Frontal cortex (tissue), 4 donors: ENCODE measurements around the gene RPP25. TPM values are rescaled to one million over a fixed set of nuclear protein-coding genes. Genes with fewer than 3 reads are reported as not detected.
"Not testable (repeated sequence)": the region's sequence is repeated elsewhere in the genome, so short reads cannot be mapped to it uniquely, and the experiment has no call there.

Experiments
- DNase-seq, 2 donors: peaks; one replicate each; pipeline ENCODE4 v3.0.0; 2012; ENCODE audit warnings: low spot score in 2 of 2
- FAIRE-seq: peaks from 2 replicates; lab custom pipeline; 2012; peaks lifted over from hg19 to GRCh38; lab: Jason Lieb, UNC
- total RNA-seq: library from RNA; depleted of rRNA; stranded (reverse); fragments of >200 nt; gene quantifications from one replicate; pipeline ENCODE4 v1.2.3, GENCODE V29; 2014
- donor health status: control.
- donor health status: control.
- donor health status: control.

RPP25 gene
- total RNA-seq, 1 donor from 2014 or later = 7.3 TPM

DNA sequence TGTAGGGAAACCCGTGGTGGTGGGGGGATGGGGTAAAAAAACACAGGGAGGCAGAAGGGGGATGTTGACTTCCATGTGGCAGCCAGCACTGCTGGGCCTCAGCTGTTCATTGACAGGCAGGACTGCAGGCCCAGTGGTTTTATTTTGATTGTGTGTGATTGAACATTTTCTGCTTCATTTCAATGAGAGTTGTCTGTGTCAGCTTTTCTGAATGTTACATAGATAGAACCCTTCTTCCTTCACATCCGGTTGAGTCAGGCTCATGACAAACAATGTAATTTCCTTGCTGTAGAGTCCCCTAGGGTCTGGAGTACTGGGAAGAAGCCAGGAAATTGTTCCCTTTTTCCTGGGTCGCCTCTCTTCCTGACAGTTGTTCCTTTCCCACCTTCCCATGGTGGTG, 8.2 kb upstream of the RPP25 start:
- FAIRE-seq = no peak
- DNase-seq = no peak

DNA sequence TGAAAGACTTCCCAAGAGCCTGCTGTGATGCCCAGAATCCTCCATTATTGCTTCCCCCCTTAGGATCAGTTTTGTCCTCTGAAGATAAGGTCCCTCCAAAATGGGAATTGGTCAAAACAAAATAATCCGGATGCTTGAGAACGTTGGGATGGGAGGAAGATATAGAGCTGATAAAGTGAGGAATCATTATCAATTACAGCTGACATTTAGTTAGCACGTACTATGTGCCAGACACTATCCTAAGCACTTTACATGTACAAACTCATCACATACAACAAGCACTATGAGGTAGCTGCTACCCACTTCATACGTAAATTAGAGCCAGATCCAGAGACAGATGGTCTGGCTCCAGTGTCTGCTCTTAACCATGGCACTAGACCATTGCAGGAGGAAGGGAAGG, 6.6 kb upstream of the RPP25 start:
- no peak for FAIRE-seq

DNA sequence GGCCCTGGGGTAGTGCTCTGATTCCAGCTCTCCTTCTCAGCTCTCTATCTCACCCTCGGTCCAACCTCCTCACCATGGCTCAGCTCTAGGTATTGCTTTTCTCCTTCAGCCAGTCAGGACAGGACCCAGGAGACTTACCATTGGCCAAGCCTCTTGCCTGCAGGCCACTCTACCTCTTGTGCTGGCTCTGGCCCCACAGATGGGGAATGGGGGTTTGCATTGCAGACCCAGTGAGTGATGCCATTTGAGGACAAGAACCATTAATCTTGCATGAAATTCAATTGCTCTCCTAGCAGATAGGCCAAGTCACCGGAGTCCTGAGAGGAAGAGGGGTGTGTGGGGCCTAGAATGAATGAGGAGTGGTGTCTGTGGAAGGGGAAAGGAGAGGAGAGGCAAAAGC, 6.1 kb upstream of the RPP25 start:
- FAIRE-seq = no peak

More for the DNA sequence above, 6.6 kb upstream of the RPP25 start:
- no peak for DNase-seq

DNA sequence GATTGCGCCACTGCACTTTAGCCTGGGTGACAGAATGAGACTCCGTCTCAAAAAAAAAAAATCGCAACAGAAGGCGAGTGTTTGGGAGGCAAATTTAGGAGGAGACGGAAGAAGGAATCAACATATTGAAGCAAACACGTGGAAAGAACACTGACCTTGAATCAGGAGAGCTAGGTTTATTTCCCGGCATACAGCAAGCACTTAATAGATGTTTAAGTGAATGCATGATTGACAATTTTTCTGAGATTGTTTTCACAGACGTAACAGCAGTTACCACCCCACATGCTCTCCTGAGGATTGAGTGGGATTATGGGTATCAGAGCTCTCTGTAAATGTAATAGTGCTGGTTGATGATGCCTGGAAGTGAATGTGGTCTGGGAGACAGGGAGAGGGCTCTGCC, 5.6 kb upstream of the RPP25 start:
- no peak for DNase-seq
- FAIRE-seq = no peak

More for the DNA sequence above, 6.1 kb upstream of the RPP25 start:
- no peak for DNase-seq

DNA sequence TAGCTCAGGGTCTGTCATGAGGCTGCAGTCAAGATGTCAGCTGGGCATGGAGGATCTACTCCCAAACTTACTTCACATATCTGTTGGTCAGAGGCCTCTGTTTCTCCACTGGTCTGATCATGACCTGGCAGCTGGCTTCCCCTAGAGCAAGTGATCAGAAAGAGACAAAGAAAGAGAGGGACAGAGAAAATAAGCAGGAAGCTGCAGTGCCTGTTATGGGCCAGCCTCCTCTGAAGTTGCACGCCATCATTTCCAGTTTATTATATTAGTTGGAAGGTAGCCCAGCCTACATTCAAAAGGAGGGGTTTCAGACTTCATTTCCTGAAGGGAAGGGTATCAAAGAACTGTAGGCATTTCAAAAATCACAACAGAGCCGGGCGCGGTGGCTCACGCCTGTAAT, 5.0 kb upstream of the RPP25 start:
- FAIRE-seq (no peak), DNase-seq (no peak)

DNA sequence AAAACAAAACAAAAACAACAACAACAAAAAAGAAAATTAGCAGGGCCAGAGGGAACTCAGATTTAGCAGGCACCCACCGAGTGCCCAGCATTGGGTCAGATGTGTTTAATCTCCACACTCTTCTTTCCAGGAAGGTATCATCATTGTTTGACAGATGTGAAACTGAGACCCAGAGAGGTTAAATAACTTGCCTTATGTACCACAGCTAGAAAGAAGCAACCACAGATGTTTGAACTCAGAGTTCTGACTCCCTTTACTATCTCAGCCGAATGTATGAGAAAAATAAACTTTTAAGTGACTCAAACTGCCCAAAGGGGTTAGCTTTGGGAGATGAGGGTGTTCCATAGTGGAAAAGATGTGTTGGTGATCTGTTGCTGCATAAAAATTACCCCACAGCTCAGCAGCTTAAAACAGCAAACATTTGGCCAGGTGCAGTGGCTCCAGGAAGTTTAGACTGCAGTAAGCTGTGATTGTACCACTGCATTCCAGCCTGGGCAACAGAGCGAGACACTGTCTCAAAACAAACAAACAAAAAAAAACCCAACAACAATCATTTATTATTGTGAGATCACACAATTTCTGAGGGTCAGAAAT, 4.5 kb upstream of the RPP25 start:
- no peak for FAIRE-seq
- no peak for DNase-seq

DNA sequence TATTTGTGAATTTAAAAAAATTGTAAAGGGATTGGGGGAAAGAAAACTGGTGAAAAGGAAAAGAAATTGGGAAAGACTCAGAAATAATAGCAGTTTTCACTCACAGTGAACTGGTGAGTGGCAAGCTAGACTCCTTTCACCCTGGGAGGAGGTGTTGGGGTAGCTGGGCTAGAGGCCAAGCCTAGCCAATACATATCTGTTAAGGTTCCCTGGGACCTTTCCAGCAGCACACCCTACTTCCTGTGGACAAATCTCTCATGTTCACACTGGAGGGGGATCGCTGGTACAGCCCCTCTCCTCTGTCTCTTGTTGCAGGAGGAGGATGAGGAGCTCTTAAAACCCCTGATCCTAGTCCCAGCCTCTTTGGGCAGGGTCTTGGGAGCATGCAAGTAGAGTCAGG, 3.7 kb upstream of the RPP25 start:
- DNase-seq = no peak
- no peak for FAIRE-seq

DNA sequence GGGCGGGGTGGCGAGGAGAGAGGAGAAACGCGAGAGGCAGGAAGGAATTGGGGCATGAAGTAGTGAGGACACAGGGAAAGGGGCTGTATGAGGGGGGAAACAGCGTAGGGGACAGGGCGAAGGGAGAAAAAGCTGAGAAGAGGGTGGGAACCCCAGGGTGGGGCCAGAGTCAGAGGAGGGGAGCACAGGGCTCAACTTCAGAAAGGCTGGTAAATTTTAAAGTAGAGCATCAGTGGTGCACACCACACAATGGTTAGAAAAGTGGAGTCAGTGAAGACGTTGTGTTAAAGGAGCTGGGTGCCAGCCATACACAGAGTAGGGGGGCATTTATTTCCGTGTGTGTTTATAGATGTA, 3.0 kb upstream of the RPP25 start:
- DNase-seq (no peak), FAIRE-seq (no peak)

DNA sequence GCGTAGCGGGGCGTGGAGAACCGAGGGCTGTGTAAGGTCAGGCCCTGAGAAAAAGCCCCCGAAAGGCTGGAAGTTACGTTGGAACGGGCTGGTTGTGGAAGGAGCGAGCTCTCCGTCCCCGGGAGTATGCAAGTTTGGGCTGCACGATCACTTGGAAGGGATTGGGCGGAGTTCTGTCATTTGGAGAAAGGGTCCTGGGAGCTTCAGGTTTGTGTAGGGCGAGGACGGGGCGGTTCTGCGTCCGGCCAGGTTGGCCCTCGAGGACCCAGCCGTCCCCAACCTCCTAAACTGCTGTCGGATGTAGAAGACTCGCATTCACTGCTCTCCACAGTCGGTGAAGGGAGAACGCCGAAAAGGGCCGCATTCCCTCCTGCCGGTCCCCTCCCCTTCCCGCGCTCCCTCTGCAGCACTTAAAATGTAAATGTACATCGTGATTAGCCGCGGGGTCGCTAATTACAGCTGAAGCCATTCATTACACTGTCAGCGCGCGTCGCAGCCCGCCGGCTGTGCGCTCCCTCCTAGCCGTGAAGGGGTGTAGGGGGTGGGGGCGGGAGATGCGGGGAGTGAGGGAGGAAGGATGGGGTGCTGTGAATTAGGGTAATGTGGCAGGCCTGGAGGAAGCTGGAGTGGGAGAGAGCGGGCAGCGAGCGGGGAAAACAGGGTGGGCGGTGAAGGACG, 2.5 kb upstream of the RPP25 start:
- DNase-seq (peak in 1 of 2 donors; percentile 46), FAIRE-seq (no peak)

DNA sequence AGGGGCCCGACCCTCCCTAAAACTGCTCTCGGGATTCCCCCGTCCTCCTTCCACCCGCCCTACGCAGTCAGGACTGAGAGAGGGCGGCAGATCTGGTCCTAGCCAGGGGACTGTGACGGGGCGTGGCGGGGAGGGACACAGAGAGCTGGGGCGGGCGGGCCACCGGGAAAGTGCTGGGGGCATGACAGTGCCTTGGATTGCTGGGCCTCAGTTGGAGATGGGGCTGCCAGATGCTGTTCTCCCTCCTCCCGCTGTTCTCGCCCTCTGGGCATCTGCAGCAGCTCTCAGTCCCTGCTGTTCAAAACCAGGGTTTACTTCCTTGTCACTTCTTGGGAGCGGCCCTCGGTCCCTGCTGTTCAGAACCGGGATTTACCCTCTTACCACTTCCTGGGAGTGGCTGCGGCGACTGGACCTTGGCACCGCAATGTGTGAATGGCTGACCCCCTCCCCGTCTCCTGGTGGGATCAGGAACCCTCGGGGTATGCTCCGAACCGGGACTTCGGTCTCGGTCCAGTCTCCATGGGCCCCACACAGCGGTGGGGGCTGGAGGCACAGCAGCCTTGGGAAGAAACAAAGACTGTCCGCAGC, 1.8 kb upstream of the RPP25 start:
- DNase-seq (no peak), FAIRE-seq (no peak)

DNA sequence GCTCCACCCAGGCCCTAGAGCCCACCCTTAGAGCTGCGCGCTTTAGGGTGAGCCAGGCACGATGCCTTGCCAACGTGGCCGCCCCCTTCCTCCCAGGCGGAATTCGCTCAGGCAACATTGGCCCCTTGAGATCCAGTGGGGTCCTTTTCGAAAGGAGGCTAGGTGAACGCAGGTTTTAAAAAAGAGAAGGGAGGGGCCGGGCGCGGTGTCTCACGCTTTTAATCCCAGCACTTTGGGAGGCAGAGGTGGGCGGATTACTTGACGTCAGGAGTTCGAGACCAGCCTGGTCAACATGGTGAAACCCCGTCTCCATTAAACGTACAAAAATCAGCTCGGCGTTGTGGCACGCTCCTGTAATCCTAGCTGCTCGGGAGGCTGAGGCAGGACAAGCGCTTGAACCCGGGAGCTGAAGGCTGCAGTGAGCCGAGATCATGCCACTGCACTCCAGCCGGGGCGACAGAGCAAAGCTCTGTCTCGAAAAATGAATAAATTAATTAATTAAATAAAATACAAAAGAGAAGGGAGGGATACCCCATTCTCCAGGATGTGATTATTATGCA, 984 bp upstream of the RPP25 start:
- DNase-seq (no peak), FAIRE-seq (no peak)

DNA sequence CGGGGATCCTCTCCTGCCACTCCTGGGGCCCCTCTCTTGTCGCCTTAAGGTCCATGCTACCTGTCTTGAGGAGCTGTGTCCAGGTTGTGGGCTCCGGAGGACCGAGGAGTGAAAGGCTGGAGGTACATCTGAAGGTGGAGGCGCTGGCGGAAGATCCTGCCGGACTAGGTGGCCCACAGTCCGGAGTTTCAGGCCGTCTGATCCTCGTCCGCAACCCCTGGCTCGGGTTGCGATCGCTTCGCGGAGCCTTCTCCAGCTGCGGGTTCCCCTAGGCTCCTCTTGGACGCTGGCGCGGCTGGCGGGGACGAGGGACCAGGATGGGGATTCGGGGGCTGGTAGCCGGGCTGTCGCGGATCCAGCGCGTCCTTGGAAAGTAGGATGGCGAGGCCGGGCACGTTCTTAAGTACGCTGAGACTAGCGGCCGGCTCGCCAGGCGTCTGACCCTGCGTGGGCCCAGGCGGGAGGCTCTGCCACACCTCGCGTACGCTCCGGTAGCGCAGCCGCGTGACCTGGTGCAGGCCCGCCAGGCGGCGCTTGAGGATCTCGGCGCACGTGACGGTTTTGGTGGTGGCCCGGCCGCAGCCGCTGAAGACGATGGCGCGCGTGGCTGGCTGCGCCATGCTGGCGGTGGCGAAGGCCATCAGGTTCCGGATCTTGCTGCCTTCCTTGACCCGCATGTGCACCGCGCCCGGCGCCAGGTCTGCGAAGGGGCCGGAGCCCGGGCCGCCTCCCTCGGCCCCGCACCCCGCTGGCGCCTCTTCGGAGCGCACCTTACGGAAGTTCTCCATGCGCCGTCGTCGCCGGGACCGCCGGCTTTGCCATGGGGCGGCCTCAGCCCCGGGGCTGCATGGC, 550 bp downstream of the RPP25 start:
- DNase-seq = peak; percentile 59 to 60
- no peak for FAIRE-seq

DNA sequence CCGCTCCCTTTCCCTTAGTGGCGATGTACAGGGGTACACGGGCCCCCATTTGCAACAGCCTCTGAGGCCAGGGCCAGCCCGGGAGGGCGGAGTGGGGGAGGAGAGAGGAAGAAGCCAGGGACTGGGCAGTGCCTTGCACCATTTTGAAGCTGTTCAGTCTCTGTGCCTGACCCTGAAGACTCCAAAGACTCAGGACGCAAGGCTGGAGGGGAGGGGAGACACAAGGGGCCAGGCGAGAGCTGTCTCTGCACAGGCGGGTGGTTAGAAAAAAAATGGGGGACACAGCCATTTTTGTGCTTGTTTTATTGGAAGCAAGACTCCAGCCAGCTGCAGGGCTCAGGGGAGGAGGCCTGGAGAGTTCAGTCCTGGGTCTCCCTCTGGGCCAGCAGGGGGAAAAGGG, 1.6 kb downstream of the RPP25 start:
- no peak for FAIRE-seq
- no peak for DNase-seq

DNA sequence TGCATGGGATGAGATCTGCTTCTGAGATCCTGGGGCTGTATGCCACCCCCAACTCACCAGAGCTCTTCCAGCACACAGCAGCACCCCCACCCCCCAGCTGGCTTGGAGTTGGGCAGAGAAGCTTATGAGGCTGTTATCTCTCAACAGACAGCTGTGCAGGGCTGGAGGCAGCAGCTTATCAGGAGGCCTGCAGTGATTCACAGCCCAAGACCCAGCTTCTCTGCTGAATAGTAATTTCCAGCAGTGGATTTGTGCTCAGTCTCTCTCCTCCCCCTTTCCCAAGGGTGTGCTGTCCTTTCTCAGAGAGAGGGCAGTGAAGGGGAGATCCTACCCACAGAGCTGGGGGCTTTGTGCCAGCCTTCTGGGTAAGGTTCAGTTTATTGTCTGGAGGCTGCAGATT, 2.1 kb downstream of the RPP25 start:
- no peak for DNase-seq
- no peak for FAIRE-seq

DNA sequence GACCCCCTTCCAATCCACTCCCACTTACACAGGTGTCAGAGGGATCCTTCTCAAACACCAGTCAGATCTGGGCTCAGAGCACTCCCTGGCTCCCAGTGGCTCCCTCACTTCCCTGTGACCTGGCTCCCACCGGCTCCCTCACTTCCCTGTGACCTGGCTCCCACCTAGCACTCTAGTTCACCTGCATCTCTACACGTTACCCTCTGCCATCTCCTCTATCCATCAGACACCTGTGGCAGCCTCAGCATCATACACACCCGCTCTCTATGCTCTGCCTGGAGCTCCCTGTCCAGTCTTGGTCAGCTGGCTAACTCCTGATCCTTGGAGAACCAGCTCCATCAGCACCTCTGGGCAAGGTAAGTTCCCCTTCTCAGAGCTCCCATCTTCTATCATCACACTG, 5.6 kb downstream of the RPP25 start:
- no peak for FAIRE-seq
- DNase-seq = no peak

DNA sequence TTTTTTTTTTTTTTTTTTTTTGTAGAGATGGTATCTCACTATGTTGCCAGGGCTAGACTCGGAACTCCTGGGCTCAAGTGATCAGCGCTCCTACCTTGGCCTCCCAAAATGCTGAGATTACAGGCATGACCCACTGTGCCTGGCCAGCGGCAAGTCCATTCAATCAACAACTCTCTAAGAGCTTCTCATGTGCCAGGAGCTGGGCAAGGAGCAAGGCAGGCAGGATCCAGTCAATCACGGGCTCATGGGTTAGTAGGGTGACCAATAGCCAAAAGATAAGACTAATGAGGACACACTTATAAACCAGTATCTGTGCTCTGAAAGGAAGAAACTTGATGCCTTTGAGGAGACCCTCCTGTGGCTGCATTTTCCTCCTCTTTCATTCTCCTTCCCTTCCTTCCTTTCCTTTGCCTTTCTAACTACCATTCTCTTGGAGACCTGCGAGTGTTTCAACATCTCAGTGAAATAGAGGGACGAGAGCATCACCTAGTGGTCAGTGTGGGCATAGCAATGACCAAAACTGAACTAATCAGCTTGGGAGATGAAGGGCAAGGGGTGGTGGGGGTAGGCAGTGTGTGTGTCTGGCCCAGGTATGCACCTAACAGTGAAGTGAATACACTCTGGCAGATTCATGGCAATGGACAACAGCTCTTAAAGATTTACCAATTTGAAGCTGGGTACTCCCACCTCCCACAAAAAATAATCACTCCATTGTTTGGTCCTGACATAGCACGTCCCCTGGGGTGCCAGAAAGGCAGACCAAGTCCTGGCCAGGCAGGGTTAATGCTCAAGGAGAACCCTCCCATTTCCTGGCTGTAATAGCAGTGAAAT, 6.3 kb downstream of the RPP25 start:
- FAIRE-seq = no peak
- peak in 1 of 2 donors; percentile 72 for DNase-seq

DNA sequence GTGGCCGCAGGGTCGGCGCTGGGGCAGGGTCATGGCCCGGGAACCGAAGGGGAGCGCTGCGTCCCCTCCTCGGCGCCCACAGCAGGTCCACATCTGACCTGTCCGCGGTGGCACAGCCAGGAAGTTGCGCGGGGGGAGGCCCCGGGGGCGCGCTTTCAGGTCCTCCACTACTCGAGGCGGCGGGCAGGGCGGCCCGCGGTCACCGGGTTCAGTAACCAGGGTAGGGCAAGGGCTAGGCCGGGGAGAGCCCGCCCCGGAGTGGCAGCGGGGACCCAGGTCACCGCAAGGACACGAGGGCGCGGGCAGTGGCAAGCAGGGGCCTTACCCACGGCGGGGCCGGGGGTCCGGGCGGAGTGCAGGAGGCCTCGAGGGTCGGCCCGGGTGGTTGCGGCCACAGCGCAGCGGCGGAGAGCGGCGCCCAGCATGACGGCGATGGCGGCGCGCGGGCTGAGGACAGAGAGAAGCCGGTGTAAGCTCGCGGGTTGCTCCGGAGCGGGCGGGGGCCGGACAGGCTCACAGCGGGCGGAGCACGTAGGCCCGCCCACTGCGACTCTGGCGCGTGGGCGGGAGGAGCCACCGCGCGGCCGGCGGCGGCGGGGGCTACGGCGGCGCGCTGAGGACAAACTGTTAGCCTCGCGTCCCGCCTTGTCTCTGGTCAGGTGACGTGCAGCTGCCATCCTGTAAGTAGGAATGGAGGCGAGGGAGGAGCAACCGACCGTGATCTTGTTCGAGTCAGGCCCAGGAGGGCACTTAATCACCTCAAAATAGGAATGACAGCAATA, 18.8 kb downstream of the RPP25 start, which contains the start of gene COX5A:
COX5A (minus strand) TSS at position 484 of the 782 bp plus-strand sequence; CDS start at position 425, 59 bp downstream.
- no peak for FAIRE-seq
- DNase-seq = peak; percentile 93 to 94

DNA sequence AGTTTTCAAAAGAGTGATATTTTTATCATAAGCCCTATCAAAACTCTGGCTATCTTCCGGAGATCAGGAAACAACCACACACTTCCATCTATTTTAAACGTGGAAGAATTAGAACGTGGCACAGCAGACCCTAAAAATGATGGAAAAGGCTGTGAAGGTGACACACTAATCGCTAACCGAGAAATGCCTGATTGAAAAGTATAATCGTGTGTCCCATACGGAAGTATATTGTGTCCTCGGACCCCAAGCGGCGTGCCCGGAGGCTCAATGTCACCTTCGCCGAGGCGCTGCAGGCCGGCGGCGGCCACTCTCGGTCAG, 19.3 kb downstream of the RPP25 start:
- FAIRE-seq (no peak), DNase-seq (no peak)

DNA sequence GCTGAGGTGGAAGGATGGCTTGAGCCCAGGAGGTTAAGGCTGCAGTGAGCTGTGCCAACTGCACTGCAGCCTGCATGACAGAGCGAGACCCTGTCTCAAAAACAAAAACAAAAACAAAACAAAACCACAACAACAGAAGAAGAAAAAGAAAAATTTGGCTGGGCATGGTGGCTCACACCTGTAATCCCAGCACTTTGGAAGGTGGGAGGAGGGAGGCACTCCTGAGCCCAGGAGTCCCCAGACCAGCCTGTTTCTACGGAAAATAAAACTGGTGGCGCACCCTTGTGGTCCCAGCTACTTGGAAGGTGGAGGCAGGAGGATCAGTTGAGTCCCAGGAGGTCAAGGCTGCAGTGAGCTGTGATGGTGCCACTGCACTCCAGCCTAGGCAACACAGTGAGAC, 21.4 kb downstream of the RPP25 start:
- DNase-seq, FAIRE-seq: not testable (repeated sequence)
